OCI-LY3 (cell line): Measurements from ENCODE around the gene NR3C2.

Experiments used
- EZH2phosphoT487 ChIP-seq: fragments of 200-600 bp; shearing (Covaris generic); IDR thresholded peaks from 2 replicates; pipeline ENCODE4 v1.6.1; 2018; ENCODE audit warnings: antibody characterized with exemption, mixed run types, low read depth
- TF ChIP-seq, protein P1 (sequence below): fragments of 200-600, 300-600 bp; sonication (generic); IDR thresholded peaks from 2 replicates; pipeline ENCODE4 v1.5.1; 2014; ENCODE audit warnings: antibody characterized with exemption, low read length, low read depth

GRCh38 chr4:148431401-148431800 is 10.8 kb downstream of the NR3C2 start:
- TF ChIP-seq, protein P1, sequence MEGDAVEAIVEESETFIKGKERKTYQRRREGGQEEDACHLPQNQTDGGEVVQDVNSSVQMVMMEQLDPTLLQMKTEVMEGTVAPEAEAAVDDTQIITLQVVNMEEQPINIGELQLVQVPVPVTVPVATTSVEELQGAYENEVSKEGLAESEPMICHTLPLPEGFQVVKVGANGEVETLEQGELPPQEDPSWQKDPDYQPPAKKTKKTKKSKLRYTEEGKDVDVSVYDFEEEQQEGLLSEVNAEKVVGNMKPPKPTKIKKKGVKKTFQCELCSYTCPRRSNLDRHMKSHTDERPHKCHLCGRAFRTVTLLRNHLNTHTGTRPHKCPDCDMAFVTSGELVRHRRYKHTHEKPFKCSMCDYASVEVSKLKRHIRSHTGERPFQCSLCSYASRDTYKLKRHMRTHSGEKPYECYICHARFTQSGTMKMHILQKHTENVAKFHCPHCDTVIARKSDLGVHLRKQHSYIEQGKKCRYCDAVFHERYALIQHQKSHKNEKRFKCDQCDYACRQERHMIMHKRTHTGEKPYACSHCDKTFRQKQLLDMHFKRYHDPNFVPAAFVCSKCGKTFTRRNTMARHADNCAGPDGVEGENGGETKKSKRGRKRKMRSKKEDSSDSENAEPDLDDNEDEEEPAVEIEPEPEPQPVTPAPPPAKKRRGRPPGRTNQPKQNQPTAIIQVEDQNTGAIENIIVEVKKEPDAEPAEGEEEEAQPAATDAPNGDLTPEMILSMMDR = no peak
- TF ChIP-seq EZH2phosphoT487 = no peak
